Measurements from ENCODE around the gene ARF3.

- TF ChIP-seq CTCF (IDR thresholded peaks at IDR 0.05) (no peak), EP300 (IDR thresholded peaks at IDR 0.05; ENCODE audit: borderline replicate concordance in 1 of 2, low read depth in 1 of 2, low read length in 1 of 2) (no peak), REST (IDR thresholded peaks at IDR 0.05; ENCODE audit: low read depth, low read length) (no peak), YY1 (IDR thresholded peaks at IDR 0.05; ENCODE audit: low read depth) (no peak), RCOR1 (IDR thresholded peaks at IDR 0.05; ENCODE audit: low read length) (no peak), JUND (IDR thresholded peaks at IDR 0.05) (no peak), RFX5 (IDR thresholded peaks at IDR 0.05; ENCODE audit: low read length) (no peak), TEAD4 (IDR thresholded peaks at IDR 0.05; ENCODE audit: borderline replicate concordance, insufficient read depth) (no peak)
Observed at GRCh38 chr12:48901278-48901677, 56.0 kb downstream of the ARF3 start.

Measured in SK-N-SH (cell line).